ENCODE data around the gene ITGA11.

DNA sequence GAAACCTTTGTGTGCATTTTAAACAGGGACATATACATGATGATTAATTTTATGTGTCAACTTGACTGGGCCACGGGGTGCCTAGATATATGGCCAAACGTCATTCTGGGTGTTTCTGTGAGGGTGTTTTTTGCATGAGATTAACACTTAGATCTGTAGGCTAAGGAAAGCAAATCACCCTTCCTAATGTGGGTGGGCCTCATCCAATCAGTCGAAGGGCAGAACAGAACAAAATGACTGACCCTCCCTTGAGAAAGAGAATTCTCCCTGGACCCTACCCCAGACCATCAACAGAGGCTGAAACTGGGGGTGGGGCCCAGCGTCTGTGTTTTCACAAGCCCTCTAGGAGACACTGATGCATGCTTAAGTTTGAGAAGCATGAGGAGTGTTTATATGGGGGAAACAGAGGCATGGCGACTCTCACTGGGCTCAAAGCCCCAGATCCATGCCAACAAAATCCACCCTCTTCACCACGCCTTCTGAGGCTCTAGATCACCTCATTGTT, 56.2 kb downstream of the ITGA11 start:
- TF ChIP-seq CTCF (IDR thresholded peaks at IDR 0.05; ENCODE audit: insufficient read depth, low read length), result no peak
- TF ChIP-seq, protein P1, sequence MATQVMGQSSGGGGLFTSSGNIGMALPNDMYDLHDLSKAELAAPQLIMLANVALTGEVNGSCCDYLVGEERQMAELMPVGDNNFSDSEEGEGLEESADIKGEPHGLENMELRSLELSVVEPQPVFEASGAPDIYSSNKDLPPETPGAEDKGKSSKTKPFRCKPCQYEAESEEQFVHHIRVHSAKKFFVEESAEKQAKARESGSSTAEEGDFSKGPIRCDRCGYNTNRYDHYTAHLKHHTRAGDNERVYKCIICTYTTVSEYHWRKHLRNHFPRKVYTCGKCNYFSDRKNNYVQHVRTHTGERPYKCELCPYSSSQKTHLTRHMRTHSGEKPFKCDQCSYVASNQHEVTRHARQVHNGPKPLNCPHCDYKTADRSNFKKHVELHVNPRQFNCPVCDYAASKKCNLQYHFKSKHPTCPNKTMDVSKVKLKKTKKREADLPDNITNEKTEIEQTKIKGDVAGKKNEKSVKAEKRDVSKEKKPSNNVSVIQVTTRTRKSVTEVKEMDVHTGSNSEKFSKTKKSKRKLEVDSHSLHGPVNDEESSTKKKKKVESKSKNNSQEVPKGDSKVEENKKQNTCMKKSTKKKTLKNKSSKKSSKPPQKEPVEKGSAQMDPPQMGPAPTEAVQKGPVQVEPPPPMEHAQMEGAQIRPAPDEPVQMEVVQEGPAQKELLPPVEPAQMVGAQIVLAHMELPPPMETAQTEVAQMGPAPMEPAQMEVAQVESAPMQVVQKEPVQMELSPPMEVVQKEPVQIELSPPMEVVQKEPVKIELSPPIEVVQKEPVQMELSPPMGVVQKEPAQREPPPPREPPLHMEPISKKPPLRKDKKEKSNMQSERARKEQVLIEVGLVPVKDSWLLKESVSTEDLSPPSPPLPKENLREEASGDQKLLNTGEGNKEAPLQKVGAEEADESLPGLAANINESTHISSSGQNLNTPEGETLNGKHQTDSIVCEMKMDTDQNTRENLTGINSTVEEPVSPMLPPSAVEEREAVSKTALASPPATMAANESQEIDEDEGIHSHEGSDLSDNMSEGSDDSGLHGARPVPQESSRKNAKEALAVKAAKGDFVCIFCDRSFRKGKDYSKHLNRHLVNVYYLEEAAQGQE (IDR thresholded peaks at IDR 0.05; ENCODE audit: insufficient replicate concordance, low read depth), result no peak

Measured in HL-60 (cell line).